T-cell (primary cell): ENCODE measurements around the gene B4GALNT3. TPM values are rescaled to one million over a fixed set of nuclear protein-coding genes. Genes with fewer than 3 reads are reported as not detected.

ENCODE experiments used
- ATAC-seq, 4 experiments: fragments of 200-7000 bp in 3 of 4; fragments of 150-1000 bp in 1 of 4; cut with Tn5 transposase; replicated peaks in 1 of 4; 1 replicate in 3 of 4; 2 replicates in 1 of 4; pipeline ENCODE4 v1.10.0; 2021; ENCODE audit warnings: moderate library complexity in 3 of 4, mild to moderate bottlenecking in 2 of 4, moderate number of reproducible peaks in 1 of 4
- CTCF ChIA-PET, 2 donors: fragments of 300-600 bp; sonication (Branson Sonifier 250); formaldehyde crosslinking; loops; one replicate each; lab custom pipeline; 2022; ENCODE audit warnings: antibody characterized with exemption in 2 of 2; lab: Charles Lee
- POLR2A ChIA-PET, 2 donors: fragments of 300-600 bp; sonication (Branson Sonifier 250); formaldehyde crosslinking; loops; one replicate each; lab custom pipeline; 2022; ENCODE audit warnings: antibody characterized with exemption in 2 of 2; lab: Charles Lee
- DNase-seq, 35 experiments: peaks; one replicate each; pipeline versions ENCODE4 v3.0.0 to v3.0.0-alpha.2; 2013 to 2023
- H3K27ac ChIP-seq: one replicate; pipeline ENCODE4 v1.5.1; 2013; ENCODE audit warnings: low read length
- H3K27me3 ChIP-seq, 2 experiments: replicated peaks in 1 of 2; 1 replicate in 1 of 2; 2 replicates in 1 of 2; pipeline versions ENCODE4 v1.6.1 to v1.7.0; 2013; ENCODE audit warnings: low read length in 1 of 2, mixed read lengths in 1 of 2; ENCODE audit not compliant: control insufficient read depth in 2 of 2, insufficient read depth in 2 of 2; ENCODE audit errors: extremely low read depth in 1 of 2
- H3K36me3 ChIP-seq, 2 donors: 1 replicate in 1 of 2; 2 replicates in 1 of 2; pipeline versions ENCODE4 v1.6.1 to v1.7.0; 2013; ENCODE audit warnings: low read length in 1 of 2; ENCODE audit not compliant: control insufficient read depth in 2 of 2, insufficient read depth in 1 of 2; ENCODE audit errors: extremely low read depth in 1 of 2
- H3K4me1 ChIP-seq, 2 experiments: 1 replicate in 1 of 2; 2 replicates in 1 of 2; pipeline versions ENCODE4 v1.6.1 to v1.7.0; 2013; ENCODE audit warnings: low read length in 2 of 2, mixed read lengths in 1 of 2; ENCODE audit not compliant: insufficient read depth in 2 of 2, control insufficient read depth in 1 of 2; ENCODE audit errors: extremely low read depth in 1 of 2
- H3K4me3 ChIP-seq, 2 donors: 1 replicate in 1 of 2; 2 replicates in 1 of 2; pipeline versions ENCODE4 v1.5.1 to v1.7.0; 2013; ENCODE audit warnings: mild to moderate bottlenecking in 2 of 2, low read length in 1 of 2, moderate library complexity in 1 of 2; ENCODE audit not compliant: control insufficient read depth in 1 of 2; ENCODE audit errors: extremely low read depth in 1 of 2
- H3K9me3 ChIP-seq: 2 replicates; pipeline ENCODE4 v1.7.0; 2013
- H3K27ac Mint-ChIP-seq, 2 donors: one replicate each; pipeline ENCODE4 v1.8.0; 2020 to 2021; ENCODE audit warnings: mild to moderate bottlenecking in 2 of 2, mixed read lengths in 2 of 2
- H3K27me3 Mint-ChIP-seq, 2 donors: one replicate each; pipeline ENCODE4 v1.8.0; 2021 to 2022; ENCODE audit warnings: mixed read lengths in 2 of 2
- H3K36me3 Mint-ChIP-seq: one replicate; pipeline ENCODE4 v1.8.0; 2021; ENCODE audit warnings: mixed read lengths
- H3K4me1 Mint-ChIP-seq, 3 donors: one replicate each; pipeline ENCODE4 v1.8.0; 2020 to 2022; ENCODE audit warnings: mixed read lengths in 3 of 3, mild to moderate bottlenecking in 1 of 3
- H3K4me3 Mint-ChIP-seq, 3 donors: one replicate each; pipeline ENCODE4 v1.8.0; 2020 to 2022; ENCODE audit warnings: mild to moderate bottlenecking in 3 of 3, mixed read lengths in 3 of 3, moderate library complexity in 3 of 3
- H3K9me3 Mint-ChIP-seq, 3 donors: one replicate each; pipeline ENCODE4 v1.8.0; 2020 to 2022; ENCODE audit warnings: mixed read lengths in 3 of 3
- WGBS: methylation state at CpG from one replicate; pipeline ENCODE4 v1.1.5; 2013; ENCODE audit warnings: missing lambda C conversion rate; ENCODE audit not compliant: insufficient coverage; 5-methylcytosine and 5-hydroxymethylcytosine counted together
- total RNA-seq, 35 experiments: library from RNA in 6 of 35; stranded (reverse) in 6 of 35; fragments of 120-200 nt in 1 of 35; gene quantifications; one replicate each; pipeline versions ENCODE4 v1.2.1 to v1.2.4 and lab custom pipeline; 2013 to 2026

B4GALNT3 gene
- total RNA-seq, 5 donors from 2014 or later (not counting 1 experiment from before 2014, with no cell fraction given) = 0.70 to 3.8 (median 2.0) TPM

DNA sequence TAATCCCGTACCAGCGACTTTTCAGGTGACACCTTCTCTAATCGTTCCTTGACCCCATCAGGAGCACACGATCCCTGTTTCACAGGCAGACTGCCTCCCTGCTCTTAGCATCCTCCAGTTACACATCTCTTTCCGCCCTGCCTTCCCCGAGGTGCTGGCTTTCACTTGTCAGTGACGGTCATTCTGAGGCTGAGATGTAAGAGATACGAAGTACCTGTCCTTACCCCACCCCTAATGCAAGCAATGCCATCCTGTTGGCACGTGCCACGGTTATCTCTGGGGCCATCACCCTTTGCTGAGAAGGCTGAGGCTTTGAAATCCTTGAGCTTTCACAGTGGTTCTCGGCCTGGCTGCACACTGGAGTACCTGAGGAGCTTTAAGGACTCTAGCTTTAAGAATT, 24.4 kb downstream of the B4GALNT3 start:
- peaks cover 0 to 37% of the 10 kb centered on the region in 2 experiments for H3K27me3 ChIP-seq
- 71% methylated on average over 6 of the region's 11 CpGs for WGBS
- no peak overlapping the region for H3K27ac ChIP-seq
- no peak overlapping the region for H3K4me3 ChIP-seq
- H3K9me3 ChIP-seq = no peaks in the 10 kb centered on the region
- no peaks in the 10 kb centered on the region for H3K36me3 ChIP-seq
- peaks cover 0 to 16% (median 4%) of the 10 kb centered on the region in 3 donors for H3K9me3 Mint-ChIP-seq
- H3K4me1 ChIP-seq = no peaks in the 10 kb centered on the region
- POLR2A ChIA-PET = interaction anchor here in 1 of 2 donors (0.7 kb wide), 1 partner anchor 198 kb away, joined by 12 read pairs; no protein-coding TSS in a partner anchor
- ATAC-seq = no peak
- H3K4me3 Mint-ChIP-seq = no peak overlapping the region
- peaks cover 34 to 38% of the 10 kb centered on the region in 2 donors for H3K27me3 Mint-ChIP-seq
- DNase-seq = no peak
- H3K27ac Mint-ChIP-seq = no peak overlapping the region
- CTCF ChIA-PET = interaction anchor here in 1 of 2 donors (0.7 kb wide), 1 partner anchor 41 kb away, joined by 8 read pairs; no protein-coding TSS in a partner anchor
- peaks cover 4% of the 10 kb centered on the region for H3K36me3 Mint-ChIP-seq
- peaks cover 0 to 2% (median 0%) of the 10 kb centered on the region in 3 donors for H3K4me1 Mint-ChIP-seq

DNA sequence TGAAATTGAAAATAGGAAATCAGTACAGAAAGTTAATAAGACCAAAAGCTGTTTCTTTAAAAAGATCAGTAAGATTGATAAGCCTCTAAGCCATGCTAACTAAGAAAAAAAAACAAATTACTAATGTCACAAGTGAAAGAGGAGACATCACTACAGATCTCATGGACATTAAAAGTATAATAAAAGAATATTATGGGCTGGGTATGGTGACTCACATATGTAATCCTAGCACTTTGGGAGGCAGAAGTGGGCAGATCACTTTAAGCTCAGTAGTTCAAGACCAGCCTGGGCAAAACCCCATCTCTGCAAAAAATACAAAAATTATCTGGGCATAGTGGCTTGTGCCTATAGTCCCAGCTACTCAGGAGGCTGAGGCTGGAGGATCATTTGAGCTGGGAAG, 30.5 kb downstream of the B4GALNT3 start:
- CTCF ChIA-PET = no interaction called here
- Mint-ChIP-seq H3K27ac (no peak overlapping the region), H3K9me3 (peaks cover 5 to 40% (median 27%) of the 10 kb centered on the region in 3 donors), H3K4me3 (no peak overlapping the region), H3K27me3 (peaks cover 9 to 12% of the 10 kb centered on the region in 2 donors), H3K36me3 (peaks cover 5% of the 10 kb centered on the region), H3K4me1 (no peaks in the 10 kb centered on the region)
- ATAC-seq = no peak
- H3K4me1 ChIP-seq = no peaks in the 10 kb centered on the region
- H3K36me3 ChIP-seq = no peaks in the 10 kb centered on the region
- peaks cover 2% of the 10 kb centered on the region for H3K9me3 ChIP-seq
- DNase-seq = no peak
- no peak overlapping the region for H3K4me3 ChIP-seq
- no peak overlapping the region for H3K27ac ChIP-seq
- POLR2A ChIA-PET = no interaction called here
- peaks cover 0 to 5% of the 10 kb centered on the region in 2 experiments for H3K27me3 ChIP-seq

DNA sequence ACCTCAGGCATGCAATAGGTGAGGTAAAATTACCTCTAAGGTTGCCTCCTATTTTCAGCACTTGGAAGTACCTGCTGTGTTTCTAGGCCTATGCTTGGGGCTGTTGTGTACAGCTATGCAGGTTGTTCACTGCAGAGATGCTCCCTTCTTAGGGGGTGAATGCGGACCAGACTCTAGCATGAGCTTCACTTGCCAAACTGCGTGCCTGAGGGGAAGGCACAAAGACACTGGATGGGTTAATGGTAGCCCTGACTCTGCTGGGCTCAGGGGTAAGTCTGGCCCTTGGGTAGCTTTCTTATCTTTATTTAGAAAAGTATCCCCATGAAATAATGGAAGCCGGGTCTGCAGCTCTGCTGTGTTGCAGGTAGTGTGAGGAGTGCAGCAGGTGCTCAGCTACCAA, 35.7 kb downstream of the B4GALNT3 start:
- ChIA-PET CTCF (interaction anchor here in 1 of 2 donors (0.5 kb wide), 1 partner anchor 24 kb away, joined by 3 read pairs; no protein-coding TSS in a partner anchor), POLR2A (no interaction called here)
- Histone ChIP-seq H3K27ac (no peak overlapping the region), H3K4me3 (no peak overlapping the region), H3K27me3 (peaks cover 0 to 2% of the 10 kb centered on the region in 2 experiments), H3K9me3 (no peaks in the 10 kb centered on the region), H3K4me1 (no peaks in the 10 kb centered on the region), H3K36me3 (no peaks in the 10 kb centered on the region)
- WGBS = 94% methylated on average over 2 of the region's 3 CpGs
- peaks cover 0 to 9% (median 0%) of the 10 kb centered on the region in 3 donors for H3K4me1 Mint-ChIP-seq
- ATAC-seq = no peak
- H3K27ac Mint-ChIP-seq = no peak overlapping the region
- H3K4me3 Mint-ChIP-seq = no peak overlapping the region
- no peaks in the 10 kb centered on the region for H3K36me3 Mint-ChIP-seq
- peaks cover 2 to 9% of the 10 kb centered on the region in 2 donors for H3K27me3 Mint-ChIP-seq
- peaks cover 5 to 14% (median 12%) of the 10 kb centered on the region in 3 donors for H3K9me3 Mint-ChIP-seq
- no peak for DNase-seq

DNA sequence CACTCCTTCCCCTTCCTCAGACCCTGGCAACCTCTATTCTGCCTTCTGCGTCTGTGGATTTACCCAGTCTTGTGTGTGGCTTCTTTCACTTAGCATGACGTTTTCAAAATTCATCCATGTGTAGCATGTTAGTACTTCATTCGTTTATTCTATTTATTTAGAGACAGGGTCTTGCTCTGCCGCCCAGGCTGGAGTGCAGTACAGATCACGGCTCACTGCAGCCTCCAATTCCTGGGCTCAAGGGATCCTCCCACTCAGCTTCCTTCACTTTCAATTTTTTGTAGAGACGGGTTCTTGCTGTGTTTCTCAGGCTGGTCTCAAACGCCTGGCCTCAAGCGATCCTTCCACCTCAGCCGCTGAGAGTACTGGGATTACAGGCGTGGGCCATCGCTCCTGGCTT, 37.0 kb downstream of the B4GALNT3 start:
- Histone ChIP-seq H3K9me3 (no peaks in the 10 kb centered on the region), H3K36me3 (no peaks in the 10 kb centered on the region), H3K27me3 (peaks cover 0 to 2% of the 10 kb centered on the region in 2 experiments), H3K4me3 (no peak overlapping the region), H3K27ac (no peak overlapping the region), H3K4me1 (no peaks in the 10 kb centered on the region)
- Mint-ChIP-seq H3K36me3 (no peaks in the 10 kb centered on the region), H3K27ac (no peak overlapping the region), H3K4me1 (peaks cover 0 to 9% (median 0%) of the 10 kb centered on the region in 3 donors), H3K4me3 (no peak overlapping the region), H3K27me3 (peaks cover 2 to 9% of the 10 kb centered on the region in 2 donors), H3K9me3 (peaks cover 5 to 10% (median 8%) of the 10 kb centered on the region in 3 donors)
- WGBS = 78% methylated on average over 6 of the region's 11 CpGs
- CTCF ChIA-PET = no interaction called here
- POLR2A ChIA-PET = no interaction called here
- DNase-seq (no peak), ATAC-seq (no peak)

DNA sequence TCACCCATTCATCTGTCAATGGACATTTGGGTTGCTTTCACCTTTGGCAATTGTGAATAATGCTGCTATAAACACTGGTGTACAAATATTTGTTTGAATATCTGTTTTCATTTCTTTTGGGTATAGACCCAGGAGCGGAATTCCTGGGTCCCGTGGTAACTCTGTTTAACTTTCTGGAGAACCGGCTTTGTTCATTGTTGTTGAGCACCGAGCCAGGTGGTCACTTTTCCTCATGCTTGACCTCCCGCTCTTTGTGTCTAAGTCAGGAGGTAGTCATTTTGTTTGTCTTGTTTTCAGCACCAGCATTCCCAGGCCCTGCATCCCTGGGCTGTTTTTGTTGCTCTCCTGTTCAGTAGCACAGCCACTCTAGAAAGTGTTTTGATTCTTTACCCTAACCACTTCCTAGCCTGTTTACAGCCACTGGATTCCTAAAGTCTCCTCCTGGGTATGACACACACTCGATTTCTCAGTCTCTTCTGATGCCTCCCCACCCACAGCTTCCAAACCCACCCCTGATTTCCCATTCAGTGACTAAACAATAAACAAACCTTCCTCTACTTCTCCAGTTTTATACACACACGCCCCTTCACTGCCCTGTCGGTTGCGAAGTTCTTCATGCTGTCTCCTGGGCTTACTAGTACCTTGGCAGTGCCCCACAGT, 37.9 kb downstream of the B4GALNT3 start:
- Mint-ChIP-seq H3K27me3 (peaks cover 2 to 9% of the 10 kb centered on the region in 2 donors), H3K4me1 (peaks cover 0 to 9% (median 7%) of the 10 kb centered on the region in 3 donors), H3K27ac (no peak overlapping the region), H3K4me3 (no peak overlapping the region), H3K36me3 (no peaks in the 10 kb centered on the region), H3K9me3 (peaks cover 4 to 5% (median 5%) of the 10 kb centered on the region in 3 donors)
- ATAC-seq = no peak
- Histone ChIP-seq H3K36me3 (no peaks in the 10 kb centered on the region), H3K27ac (no peak overlapping the region), H3K4me3 (no peak overlapping the region), H3K9me3 (no peaks in the 10 kb centered on the region), H3K27me3 (peaks cover 0 to 2% of the 10 kb centered on the region in 2 experiments), H3K4me1 (no peaks in the 10 kb centered on the region)
- ChIA-PET POLR2A (no interaction called here), CTCF (no interaction called here)
- DNase-seq = no peak
- 83% methylated on average over 9 of the region's 9 CpGs for WGBS

DNA sequence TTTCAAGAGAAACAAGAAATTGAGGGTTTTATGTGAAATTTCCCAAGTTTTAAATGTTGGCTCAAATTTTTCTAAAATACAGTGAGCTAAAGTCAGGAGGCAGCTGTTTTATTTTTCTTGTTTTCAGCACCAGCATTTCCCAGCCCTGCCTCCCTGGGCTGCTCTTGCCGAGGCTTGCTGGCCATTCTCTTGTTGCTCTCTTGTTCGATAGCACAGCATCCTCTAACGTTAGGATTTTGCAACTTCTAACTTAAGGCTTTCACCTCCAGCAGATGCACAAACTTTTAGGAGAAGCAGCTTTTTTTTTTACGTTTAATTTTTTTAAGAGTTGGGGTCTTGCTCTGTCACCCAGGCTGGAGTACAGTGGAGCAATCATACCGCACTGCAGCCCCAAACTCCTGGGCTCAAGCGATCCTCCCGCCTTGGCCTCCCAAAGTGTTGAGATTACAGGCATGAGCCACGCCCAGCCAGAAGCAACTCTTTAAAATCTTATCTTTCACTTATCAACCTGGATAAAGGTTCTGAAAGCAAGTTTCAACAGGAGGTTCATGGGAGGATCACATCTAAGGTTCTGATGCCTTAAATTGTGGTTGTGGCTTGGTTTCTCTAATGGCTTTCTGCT, 40.2 kb downstream of the B4GALNT3 start:
- WGBS = 100% methylated on average over 3 of the region's 8 CpGs
- peaks cover 5% of the 10 kb centered on the region in 2 donors for H3K27me3 Mint-ChIP-seq
- Histone ChIP-seq H3K9me3 (no peaks in the 10 kb centered on the region), H3K4me3 (no peak overlapping the region), H3K36me3 (no peaks in the 10 kb centered on the region), H3K27me3 (peaks cover 0 to 2% of the 10 kb centered on the region in 2 experiments), H3K4me1 (peaks cover 0 to 4% of the 10 kb centered on the region in 2 experiments), H3K27ac (no peak overlapping the region)
- ChIA-PET POLR2A (interaction anchor here in 1 of 2 donors (0.6 kb wide), 1 partner anchor 1083 kb away, joined by 3 read pairs; no protein-coding TSS in a partner anchor), CTCF (interaction anchor here in 1 of 2 donors (0.6 kb wide), 1 partner anchor 36 kb away, joined by 3 read pairs; no protein-coding TSS in a partner anchor)
- H3K4me1 Mint-ChIP-seq = peaks cover 5 to 15% (median 7%) of the 10 kb centered on the region in 3 donors
- H3K36me3 Mint-ChIP-seq = no peaks in the 10 kb centered on the region
- no peak overlapping the region for H3K4me3 Mint-ChIP-seq
- no peaks in the 10 kb centered on the region for H3K9me3 Mint-ChIP-seq
- ATAC-seq (no peak), DNase-seq (no peak)
- H3K27ac Mint-ChIP-seq = no peak overlapping the region
